ENCODE data around the gene FBXO42.

Gene FBXO42

DNA sequence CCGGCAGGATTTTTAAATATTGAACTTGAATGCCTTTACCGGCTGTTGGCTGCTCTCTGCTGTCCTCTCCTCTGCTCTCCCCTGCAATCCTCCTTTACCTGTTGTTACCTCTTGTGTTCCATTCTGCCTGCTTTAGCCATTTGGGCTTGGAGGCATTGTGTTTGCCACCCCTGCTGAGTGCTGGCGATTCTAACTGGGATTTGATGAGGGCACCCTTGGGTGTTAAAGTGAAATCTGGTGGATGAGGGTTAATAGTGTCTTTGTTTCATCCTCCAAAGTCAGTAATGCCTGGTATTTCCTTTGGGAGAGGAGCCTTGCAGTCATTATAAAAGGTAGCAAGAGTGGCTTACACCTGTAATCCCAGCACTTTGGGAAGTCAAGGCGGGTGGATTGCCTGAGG lies 24.7 kb upstream of the FBXO42 start:
- Histone ChIP-seq H3K36me3 (peaks cover 13% of the 10 kb centered on the region), H3K27me3 (ENCODE audit: insufficient read depth, low read depth, severe bottlenecking) (no peaks in the 10 kb centered on the region), H3K27ac (no peak overlapping the region), H3K4me3 (ENCODE audit: low read depth, low read length) (no peak overlapping the region), H3K9me3 (ENCODE audit: severe bottlenecking) (no peaks in the 10 kb centered on the region)
- DNase-seq, result no peak
- TF ChIP-seq, protein P1, sequence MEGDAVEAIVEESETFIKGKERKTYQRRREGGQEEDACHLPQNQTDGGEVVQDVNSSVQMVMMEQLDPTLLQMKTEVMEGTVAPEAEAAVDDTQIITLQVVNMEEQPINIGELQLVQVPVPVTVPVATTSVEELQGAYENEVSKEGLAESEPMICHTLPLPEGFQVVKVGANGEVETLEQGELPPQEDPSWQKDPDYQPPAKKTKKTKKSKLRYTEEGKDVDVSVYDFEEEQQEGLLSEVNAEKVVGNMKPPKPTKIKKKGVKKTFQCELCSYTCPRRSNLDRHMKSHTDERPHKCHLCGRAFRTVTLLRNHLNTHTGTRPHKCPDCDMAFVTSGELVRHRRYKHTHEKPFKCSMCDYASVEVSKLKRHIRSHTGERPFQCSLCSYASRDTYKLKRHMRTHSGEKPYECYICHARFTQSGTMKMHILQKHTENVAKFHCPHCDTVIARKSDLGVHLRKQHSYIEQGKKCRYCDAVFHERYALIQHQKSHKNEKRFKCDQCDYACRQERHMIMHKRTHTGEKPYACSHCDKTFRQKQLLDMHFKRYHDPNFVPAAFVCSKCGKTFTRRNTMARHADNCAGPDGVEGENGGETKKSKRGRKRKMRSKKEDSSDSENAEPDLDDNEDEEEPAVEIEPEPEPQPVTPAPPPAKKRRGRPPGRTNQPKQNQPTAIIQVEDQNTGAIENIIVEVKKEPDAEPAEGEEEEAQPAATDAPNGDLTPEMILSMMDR (IDR thresholded peaks at IDR 0.05; ENCODE audit: low read depth, low read length), result no peak

DNA sequence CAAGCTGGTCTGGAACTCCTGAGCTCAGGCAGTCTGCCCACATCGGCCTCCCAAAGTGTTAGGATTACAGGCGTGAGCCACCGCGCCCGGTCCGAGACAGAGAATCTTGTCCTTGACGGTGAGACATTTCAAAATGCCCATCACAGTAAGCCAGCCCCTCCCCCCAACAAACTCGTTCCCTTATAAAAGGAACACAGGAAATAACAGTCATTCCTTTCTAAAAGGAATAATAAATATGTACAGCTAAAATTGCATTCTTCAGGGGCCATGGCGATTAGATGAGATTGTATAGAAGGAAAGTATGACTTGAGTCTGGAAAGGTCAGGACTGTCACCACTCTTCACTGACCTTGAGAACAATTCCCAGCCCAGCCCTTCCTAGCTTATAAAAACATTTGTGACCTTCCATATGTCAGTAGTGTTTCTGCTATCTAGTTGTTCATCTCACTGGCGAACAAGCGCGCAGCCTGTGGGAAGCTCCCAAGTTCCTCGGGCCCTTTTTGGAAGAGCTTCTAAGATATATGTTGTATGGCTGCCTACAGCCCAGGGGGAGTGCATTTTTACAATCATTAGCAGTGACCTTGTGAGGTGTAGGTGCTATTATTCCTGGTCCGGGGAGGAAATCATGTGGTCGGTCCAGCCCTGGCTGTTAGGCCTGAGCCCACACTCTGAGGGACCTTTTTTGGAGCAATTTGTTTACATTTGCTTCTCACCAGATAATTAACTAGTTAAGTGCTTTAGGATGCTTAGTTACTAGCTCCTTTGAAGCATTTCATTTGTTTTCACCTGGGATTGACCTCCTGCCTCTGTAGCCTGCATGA lies 23.5 kb upstream of the FBXO42 start:
- Histone ChIP-seq H3K27me3 (ENCODE audit: insufficient read depth, low read depth, severe bottlenecking) (no peaks in the 10 kb centered on the region), H3K36me3 (peaks cover 13% of the 10 kb centered on the region), H3K9me3 (ENCODE audit: severe bottlenecking) (no peaks in the 10 kb centered on the region), H3K27ac (no peak overlapping the region), H3K4me3 (ENCODE audit: low read depth, low read length) (no peak overlapping the region)
- TF ChIP-seq, protein P1 (IDR thresholded peaks at IDR 0.05; ENCODE audit: low read depth, low read length), result no peak
- DNase-seq, result no peak

DNA sequence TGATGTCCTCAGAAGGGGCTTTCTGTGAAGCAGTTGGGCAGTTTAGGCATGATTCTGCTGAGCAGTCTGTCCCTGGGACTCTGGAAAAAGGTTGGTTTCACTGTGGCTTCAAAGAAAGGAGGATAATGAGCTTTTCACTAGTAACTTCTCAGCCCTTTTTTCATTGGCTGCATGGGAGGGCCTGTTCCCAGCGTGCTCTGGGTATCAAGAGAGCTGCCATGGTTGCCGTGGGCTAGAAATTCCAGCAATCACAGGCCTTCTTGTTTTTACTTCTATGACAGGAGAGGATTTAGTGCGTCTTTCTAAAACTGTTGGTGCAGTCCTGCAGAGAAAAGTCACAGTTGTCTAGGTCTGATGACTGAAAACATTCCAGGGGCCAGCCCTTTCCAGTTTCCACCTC lies 22.0 kb upstream of the FBXO42 start:
- H3K27ac ChIP-seq, result no peak overlapping the region

DNA sequence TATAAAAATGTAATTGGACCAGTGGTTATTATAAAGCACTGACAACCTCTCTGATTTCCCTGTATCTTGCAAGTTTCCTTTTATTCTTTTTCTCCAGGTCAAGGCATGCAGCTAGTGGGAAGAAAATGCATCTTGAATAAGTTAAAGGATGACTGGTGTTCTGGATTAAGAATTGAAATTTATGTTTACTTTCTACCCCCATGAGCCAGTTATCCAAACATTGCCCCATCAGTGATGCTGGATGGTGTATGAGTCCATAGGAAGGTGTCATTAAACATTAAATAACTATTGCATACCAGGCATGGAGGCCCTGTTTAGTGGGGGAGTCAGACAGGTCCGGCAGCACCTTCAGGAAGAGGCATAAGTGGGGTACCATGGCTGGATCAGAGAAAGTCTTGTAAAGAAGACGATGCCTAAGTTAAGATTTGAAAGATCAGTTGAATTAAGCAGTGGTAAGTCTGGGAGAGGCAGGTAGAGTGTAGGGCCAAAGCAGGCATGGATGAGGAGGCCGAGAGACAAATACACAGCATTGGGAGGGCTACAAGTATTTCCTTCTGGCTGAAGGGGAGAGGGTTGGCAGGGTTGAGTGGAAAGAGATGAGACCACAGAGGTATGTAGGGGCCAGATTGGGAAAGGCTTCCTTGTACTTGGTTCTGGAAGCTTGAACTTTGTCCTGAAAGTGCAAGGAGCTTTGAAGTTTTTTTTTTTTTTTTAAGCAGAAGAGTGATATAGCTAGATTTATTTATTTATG lies 20.4 kb upstream of the FBXO42 start:
- TF ChIP-seq, protein P1 (IDR thresholded peaks at IDR 0.05; ENCODE audit: low read depth, low read length), result no peak
- H3K27me3 ChIP-seq (ENCODE audit: insufficient read depth, low read depth, severe bottlenecking), result no peaks in the 10 kb centered on the region
- peaks cover 13% of the 10 kb centered on the region for H3K36me3 ChIP-seq
- DNase-seq, result no peak
- no peaks in the 10 kb centered on the region for H3K9me3 ChIP-seq (ENCODE audit: severe bottlenecking)
- no peak overlapping the region for H3K27ac ChIP-seq
- H3K4me3 ChIP-seq (ENCODE audit: low read depth, low read length), result no peak overlapping the region

More for the DNA sequence above, 22.0 kb upstream of the FBXO42 start:
- H3K4me3 ChIP-seq (ENCODE audit: low read depth, low read length), result no peak overlapping the region
- TF ChIP-seq, protein P1 (IDR thresholded peaks at IDR 0.05; ENCODE audit: low read depth, low read length), result no peak
- no peaks in the 10 kb centered on the region for H3K27me3 ChIP-seq (ENCODE audit: insufficient read depth, low read depth, severe bottlenecking)
- H3K36me3 ChIP-seq, result peaks cover 13% of the 10 kb centered on the region
- no peak for DNase-seq
- H3K9me3 ChIP-seq (ENCODE audit: severe bottlenecking), result no peaks in the 10 kb centered on the region

DNA sequence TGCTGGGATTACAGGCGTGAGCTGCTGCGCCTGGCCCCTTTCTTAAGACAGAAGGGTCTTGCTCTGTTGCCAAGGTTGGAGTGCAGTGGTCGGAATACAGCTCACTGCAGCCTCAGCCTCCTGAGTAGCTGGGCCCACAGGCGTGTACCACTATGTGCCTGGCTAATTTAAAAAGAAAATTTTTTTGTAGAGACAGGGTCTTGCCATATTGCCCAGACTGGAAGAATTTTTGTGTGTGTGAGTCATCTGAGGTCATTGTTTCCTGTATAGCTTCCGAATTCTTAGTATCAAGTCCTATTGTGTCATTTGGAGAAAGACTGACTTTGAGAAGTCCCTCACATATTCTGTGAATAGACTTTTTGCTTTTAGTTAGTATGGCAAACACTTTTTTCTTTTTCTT lies 19.4 kb upstream of the FBXO42 start:
- Histone ChIP-seq H3K9me3 (ENCODE audit: severe bottlenecking) (no peaks in the 10 kb centered on the region), H3K4me3 (ENCODE audit: low read depth, low read length) (no peak overlapping the region), H3K27me3 (ENCODE audit: insufficient read depth, low read depth, severe bottlenecking) (no peaks in the 10 kb centered on the region), H3K36me3 (peaks cover 19% of the 10 kb centered on the region), H3K27ac (no peak overlapping the region)
- no peak for DNase-seq
- TF ChIP-seq, protein P1 (IDR thresholded peaks at IDR 0.05; ENCODE audit: low read depth, low read length), result no peak

Measured in WERI-Rb-1 (cell line).